A549 (cell line): ENCODE results near the gene GREB1. TPM values are rescaled to one million over a fixed set of nuclear protein-coding genes. Genes with fewer than 3 reads are reported as not detected.

Experiments
- ATAC-seq, 2 experiments: fragments of 200-7000 bp in 1 of 2; fragments of >200 bp in 1 of 2; cut with Nextera tagmentation in 1 of 2; cut with Tn5 transposase in 1 of 2; 3 replicates each; pipeline versions ENCODE4 v1.8.0 to v1.9.1; 2018 to 2020; ENCODE audit warnings: mild to moderate bottlenecking in 1 of 2, moderate library complexity in 1 of 2
- CTCF ChIA-PET: fragments of 300-600 bp; sonication (Branson Sonifier 250); formaldehyde crosslinking; extraction: SDS; loops from one replicate; lab custom pipeline; 2021; ENCODE audit warnings: antibody characterized with exemption, inconsistent platforms; lab: Yijun Ruan, JAX
- POLR2A ChIA-PET: fragments of 350-600 bp; formaldehyde crosslinking; extraction: SDS; loops from one replicate; lab custom pipeline; 2021; ENCODE audit warnings: antibody characterized with exemption, inconsistent platforms; lab: Yijun Ruan, JAX
- DNase-seq, 2 experiments: peaks; one replicate each; pipeline versions ENCODE4 v3.0.0 to v3.0.0-alpha.2; 2011 to 2016; ENCODE audit warnings: low read depth in 1 of 2, low spot score in 1 of 2
- FAIRE-seq: peaks from 2 replicates; lab custom pipeline; 2011; peaks lifted over from hg19 to GRCh38; lab: Jason Lieb, UNC
- H3K27ac ChIP-seq, 2 experiments: fragments of >200 bp; sonication (Bioruptor Twin); formaldehyde crosslinking; 3 replicates each; pipeline ENCODE4 v1.5.1; 2016 to 2017
- H3K4me1 ChIP-seq: fragments of >200 bp; sonication (Bioruptor Twin); formaldehyde crosslinking; 3 replicates; pipeline ENCODE4 v1.6.1; 2016
- H3K4me2 ChIP-seq: fragments of >200 bp; sonication (Bioruptor Twin); formaldehyde crosslinking; 3 replicates; pipeline ENCODE4 v1.6.1; 2016
- H3K4me3 ChIP-seq: fragments of >200 bp; sonication (Bioruptor Twin); formaldehyde crosslinking; 3 replicates; pipeline ENCODE4 v1.5.1; 2016
- H3K9me3 ChIP-seq: fragments of >200 bp; sonication (Bioruptor Twin); formaldehyde crosslinking; 3 replicates; pipeline ENCODE4 v1.6.1; 2016
- CBX2 ChIP-seq: fragments of 200-600 bp; sonication (generic); IDR thresholded peaks from 2 replicates; pipeline ENCODE4 v1.6.1; 2016; ENCODE audit warnings: low read depth, mild to moderate bottlenecking, borderline replicate concordance
- CEBPB ChIP-seq, 2 experiments: fragments of >200 bp in 1 of 2; sonication (Bioruptor Twin) in 1 of 2; formaldehyde crosslinking in 1 of 2; IDR thresholded peaks; 2 replicates each; pipeline ENCODE4 v1.6.1; 2012 to 2016
- FOSL2 ChIP-seq, 2 experiments: fragments of 450-650 bp in 1 of 2; fragments of >200 bp in 1 of 2; sonication (Bioruptor Twin) in 1 of 2; formaldehyde crosslinking; IDR thresholded peaks; 2 replicates each; pipeline versions ENCODE4 v1.5.0 to v1.6.1; 2016 to 2020; ENCODE audit warnings: mild to moderate bottlenecking in 1 of 2, moderate library complexity in 1 of 2
- HOXA7 ChIP-seq: fragments of 250-450 bp; sonication (Bioruptor Pico); IDR thresholded peaks from 2 replicates; pipeline ENCODE4 v1.5.0; 2020; ENCODE audit warnings: mild to moderate bottlenecking, moderate library complexity
- HOXB5 ChIP-seq: fragments of 250-450 bp; sonication (Bioruptor Pico); IDR thresholded peaks from 2 replicates; pipeline ENCODE4 v1.5.0; 2020; ENCODE audit warnings: mild to moderate bottlenecking, moderate library complexity
- KDM5A ChIP-seq: fragments of 200-600 bp; sonication (generic); IDR thresholded peaks from 2 replicates; pipeline ENCODE4 v1.6.1; 2016; ENCODE audit warnings: antibody characterized with exemption, mild to moderate bottlenecking
- MAFK ChIP-seq: fragments of 450-650 bp; IDR thresholded peaks from 2 replicates; pipeline ENCODE4 v1.6.1; 2014; ENCODE audit not compliant: partially characterized antibody
- POLR2AphosphoS2 ChIP-seq: conservative IDR thresholded peaks from 2 replicates; pipeline ENCODE4 v1.6.1; 2012; ENCODE audit warnings: low read length, improper control_type of control experiment, inconsistent platforms
- RAD21 ChIP-seq, 2 experiments: fragments of >200 bp in 1 of 2; sonication (Bioruptor Twin) in 1 of 2; formaldehyde crosslinking in 1 of 2; IDR thresholded peaks in 1 of 2; conservative IDR thresholded peaks in 1 of 2; 2 replicates in 1 of 2; 3 replicates in 1 of 2; pipeline ENCODE4 v1.6.1; 2012 to 2018; ENCODE audit warnings: inconsistent platforms in 1 of 2
- RFX5 ChIP-seq: fragments of 450-650 bp; IDR thresholded peaks from 2 replicates; pipeline ENCODE4 v1.7.1; 2014; ENCODE audit warnings: antibody characterized with exemption, mild to moderate bottlenecking, moderate library complexity
- SMC3 ChIP-seq: fragments of >200 bp; sonication (Bioruptor Twin); formaldehyde crosslinking; IDR thresholded peaks from 3 replicates; pipeline ENCODE4 v1.6.1; 2018; ENCODE audit warnings: inconsistent platforms
- ZFP36 ChIP-seq: fragments of 450-650 bp; IDR thresholded peaks from 2 replicates; pipeline ENCODE4 v1.6.1; 2014; ENCODE audit warnings: borderline replicate concordance; ENCODE audit not compliant: partially characterized antibody
- ZNF302 ChIP-seq: fragments of 250-450 bp; sonication (Bioruptor Pico); IDR thresholded peaks from 2 replicates; pipeline ENCODE4 v1.9.0; 2021; ENCODE audit warnings: inconsistent platforms, mild to moderate bottlenecking, moderate library complexity
- WGBS: methylation state at CpG from one replicate; pipeline ENCODE4 v1.1.6; 2017; ENCODE audit errors: missing lambda C conversion rate; 5-methylcytosine and 5-hydroxymethylcytosine counted together
- polyA plus RNA-seq, 4 experiments: library from polyadenylated mRNA; depleted of rRNA in 3 of 4; stranded (reverse); fragments of >200 nt; fragmentation: RNase III in 1 of 4; extraction: RNeasy Plus Mini Kit Qiagen cat#74134 plus additional on column Dnase treatment in 1 of 4; gene quantifications; 2 replicates in 3 of 4; 3 replicates in 1 of 4; pipeline ENCODE4 v1.2.3, GENCODE V29; 2011 to 2017
- TF ChIP-seq, protein P1 (sequence below): fragments of >200 bp; sonication (Bioruptor Twin); formaldehyde crosslinking; IDR thresholded peaks from 3 replicates; pipeline ENCODE4 v1.5.1; 2016

GREB1 gene
- polyA plus RNA-seq, 2 of the 4 experiments (the other 2 are of a cell fraction) = 1.1 to 1.3 TPM

DNA sequence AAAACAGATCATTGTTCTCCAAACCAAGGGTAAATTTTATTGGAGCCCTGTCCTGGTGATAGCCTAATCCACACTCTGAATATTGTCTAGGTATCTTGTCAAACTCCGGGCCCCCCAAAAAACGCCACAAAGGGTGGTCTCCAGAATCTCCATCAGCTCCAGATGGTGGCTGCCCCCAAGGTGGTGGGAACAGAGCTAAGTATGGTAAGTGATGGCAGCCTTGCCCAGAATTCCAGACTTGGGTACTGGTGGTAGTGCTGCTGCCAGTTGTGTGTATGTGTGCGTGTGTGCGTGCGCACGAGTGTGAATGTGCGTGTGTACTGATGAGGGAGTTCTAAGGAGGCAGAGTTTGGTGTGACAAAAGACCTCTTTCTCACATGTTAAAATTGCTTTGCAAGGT is 51.2 kb downstream of the GREB1 start:
- CTCF ChIA-PET = interaction anchor here (0.7 to 12.9 kb wide), 41 partner anchors 8 to 754 kb away, joined by 3 to 350 read pairs (median 7); partner anchors contain the start of genes E2F6 and GREB1
- H3K27ac ChIP-seq = no peak overlapping the region
- POLR2A ChIA-PET = no interaction called here
- no peak overlapping the region for H3K4me3 ChIP-seq
- DNase-seq (no peak), FAIRE-seq (no peak), ATAC-seq (no peak)
- H3K4me1 ChIP-seq = peaks cover 21% of the 10 kb centered on the region
- TF ChIP-seq, protein P1, sequence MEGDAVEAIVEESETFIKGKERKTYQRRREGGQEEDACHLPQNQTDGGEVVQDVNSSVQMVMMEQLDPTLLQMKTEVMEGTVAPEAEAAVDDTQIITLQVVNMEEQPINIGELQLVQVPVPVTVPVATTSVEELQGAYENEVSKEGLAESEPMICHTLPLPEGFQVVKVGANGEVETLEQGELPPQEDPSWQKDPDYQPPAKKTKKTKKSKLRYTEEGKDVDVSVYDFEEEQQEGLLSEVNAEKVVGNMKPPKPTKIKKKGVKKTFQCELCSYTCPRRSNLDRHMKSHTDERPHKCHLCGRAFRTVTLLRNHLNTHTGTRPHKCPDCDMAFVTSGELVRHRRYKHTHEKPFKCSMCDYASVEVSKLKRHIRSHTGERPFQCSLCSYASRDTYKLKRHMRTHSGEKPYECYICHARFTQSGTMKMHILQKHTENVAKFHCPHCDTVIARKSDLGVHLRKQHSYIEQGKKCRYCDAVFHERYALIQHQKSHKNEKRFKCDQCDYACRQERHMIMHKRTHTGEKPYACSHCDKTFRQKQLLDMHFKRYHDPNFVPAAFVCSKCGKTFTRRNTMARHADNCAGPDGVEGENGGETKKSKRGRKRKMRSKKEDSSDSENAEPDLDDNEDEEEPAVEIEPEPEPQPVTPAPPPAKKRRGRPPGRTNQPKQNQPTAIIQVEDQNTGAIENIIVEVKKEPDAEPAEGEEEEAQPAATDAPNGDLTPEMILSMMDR = no peak
- 67% methylated on average over 7 of the region's 7 CpGs for WGBS
- H3K4me2 ChIP-seq = no peak overlapping the region
- no peaks in the 10 kb centered on the region for H3K9me3 ChIP-seq

DNA sequence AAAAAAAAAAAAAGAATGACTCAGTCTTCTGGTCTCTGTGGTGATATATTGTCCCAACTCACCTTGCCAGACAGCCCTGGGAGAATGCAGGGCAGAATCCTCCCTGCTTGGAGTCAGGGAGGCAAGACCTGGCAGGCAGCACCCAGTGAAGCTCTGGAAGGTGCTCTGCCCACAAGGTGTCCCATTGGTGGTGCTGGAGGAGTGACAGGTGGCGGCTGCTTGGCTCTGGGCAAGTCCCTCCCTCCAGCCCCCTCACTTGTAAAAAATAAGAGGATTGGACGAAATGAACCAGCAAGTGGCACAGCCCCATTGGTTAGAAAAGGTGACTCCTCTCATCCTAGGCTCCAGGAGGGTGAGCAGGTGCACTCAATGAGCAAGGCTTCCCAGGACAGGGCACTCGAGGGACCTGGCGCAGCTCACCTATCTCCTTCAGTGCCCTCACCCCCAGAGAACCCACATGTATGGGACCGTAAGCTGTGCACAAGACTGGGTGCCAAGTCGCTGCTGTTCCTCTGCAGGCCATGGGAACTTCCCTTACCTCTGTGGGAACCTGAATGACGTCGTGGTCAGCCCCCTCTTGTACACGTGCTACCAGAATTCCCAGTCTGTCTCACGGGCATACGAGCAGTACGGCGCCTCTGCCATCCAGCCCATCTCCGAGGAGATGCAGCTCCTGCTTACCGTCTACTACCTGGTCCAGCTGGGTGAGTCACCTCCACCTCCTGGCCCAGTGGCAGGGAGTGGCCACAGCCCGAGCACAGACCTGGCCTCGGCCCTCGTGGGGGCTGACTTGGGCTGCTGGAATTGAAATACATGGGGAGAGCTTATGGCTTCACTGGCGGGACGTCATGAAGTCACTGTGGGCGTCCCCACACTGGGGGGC is 54.6 kb downstream of the GREB1 start:
- CTCF ChIA-PET = interaction anchor here (0.9 to 12.9 kb wide), 10 partner anchors 10 to 756 kb away, joined by 3 to 350 read pairs (median 5); a partner anchor contains a TSS
- Histone ChIP-seq H3K27ac (no peak overlapping the region), H3K4me2 (no peak overlapping the region), H3K4me3 (no peak overlapping the region), H3K4me1 (peaks cover 7% of the 10 kb centered on the region)
- no peak for ATAC-seq
- no peak for TF ChIP-seq ZFP36
- TF ChIP-seq FOSL2 (IDR thresholded peaks at IDR 0.05) = no peak
- no peak for TF ChIP-seq FOSL2 (CRISPR knock-in tag; IDR thresholded peaks at IDR 0.05)
- TF ChIP-seq HOXA7 (CRISPR knock-in tag) = no peak
- TF ChIP-seq MAFK = no peak
- TF ChIP-seq RFX5 = no peak
- no peak for TF ChIP-seq ZNF302 (CRISPR knock-in tag)
- TF ChIP-seq, all 56 proteins: peak for 0
- POLR2A ChIA-PET = no interaction called here
- FAIRE-seq = no peak
- WGBS = 55% methylated on average over 20 of the region's 21 CpGs
- DNase-seq = no peak
- H3K9me3 ChIP-seq = no peaks in the 10 kb centered on the region

GRCh38 chr2:11589316-11589940 is 55.6 kb downstream of the GREB1 start:
- H3K27ac ChIP-seq = no peak overlapping the region
- 57% methylated on average over 12 of the region's 12 CpGs for WGBS
- CTCF ChIA-PET = interaction anchor here (1.2 to 12.0 kb wide), 6 partner anchors 12 to 455 kb away, joined by 3 to 350 read pairs (median 82); a partner anchor contains a TSS
- H3K9me3 ChIP-seq = no peaks in the 10 kb centered on the region
- TF ChIP-seq, protein P1 = peak; percentile 27; the same call in 2 of the 3 replicates
- TF ChIP-seq CBX2 (no peak), SMC3 (0 out of 3 replicates have a peak, but pooled peaks have one; percentile 13), POLR2AphosphoS2 (no peak), HOXB5 (CRISPR knock-in tag) (no peak), CEBPB (IDR thresholded peaks at IDR 0.05) (no peak), KDM5A (no peak), RAD21 (conservative IDR thresholded peaks at IDR 0.05 in 1 of 2, IDR thresholded peaks at IDR 0.05 in 1 of 2) (peak; percentile 13 to 26; a peak in 1 of 5 replicates)
- H3K4me1 ChIP-seq = no peaks in the 10 kb centered on the region
- H3K4me2 ChIP-seq = no peak overlapping the region
- ATAC-seq (peak; percentile 15 to 62; a peak in 3 of 6 replicates), DNase-seq (no peak), FAIRE-seq (no peak)
- no peak overlapping the region for H3K4me3 ChIP-seq
- POLR2A ChIA-PET = no interaction called here
